Ascending aorta (tissue), 2 donors: Measurements from ENCODE around the gene GREM2. TPM values are rescaled to one million over a fixed set of nuclear protein-coding genes. Genes with fewer than 3 reads are reported as not detected.

Experiments used
- DNase-seq, 2 donors: peaks; one replicate each; pipeline ENCODE4 v3.0.0-alpha.2; 2019; ENCODE audit warnings: low spot score in 2 of 2
- H3K27ac ChIP-seq, 2 donors: fragments of 200-600 bp; sonication (generic); one replicate each; pipeline ENCODE4 v1.5.1; 2016 to 2017; ENCODE audit warnings: mild to moderate bottlenecking in 1 of 2
- H3K27me3 ChIP-seq: fragments of 200-600 bp; sonication (generic); one replicate; pipeline ENCODE4 v1.5.1; 2017
- H3K36me3 ChIP-seq, 2 donors: fragments of 200-600 bp; sonication (generic); one replicate each; pipeline ENCODE4 v1.5.1; 2016
- H3K4me1 ChIP-seq, 2 donors: fragments of 200-600 bp; sonication (generic); one replicate each; pipeline ENCODE4 v1.5.1; 2016 to 2017; ENCODE audit warnings: mild to moderate bottlenecking in 1 of 2
- H3K4me3 ChIP-seq, 2 donors: fragments of 200-600 bp; sonication (generic); one replicate each; pipeline ENCODE4 v1.5.1; 2016 to 2017; ENCODE audit warnings: mild to moderate bottlenecking in 1 of 2
- H3K9me3 ChIP-seq, 2 donors: fragments of 200-600 bp; sonication (generic); one replicate each; pipeline ENCODE4 v1.5.1; 2016
- intact Hi-C: fragments of 100-400 bp; cut with DNase I; formaldehyde crosslinking; loops from one replicate; pipeline ENCODE4 v1.15.1; 2023
- total RNA-seq: library from RNA; depleted of rRNA; stranded (reverse); fragments of >200 nt; gene quantifications from one replicate; pipeline ENCODE4 v1.1.0, GENCODE V29; 2016
- TF ChIP-seq, protein P1 (sequence below), 3 experiments: fragments of 200-600 bp in 2 of 3; fragments of 450-650 bp in 1 of 3; sonication (generic) in 2 of 3; IDR thresholded peaks; one replicate each; pipeline ENCODE4 v1.5.1; 2016 to 2019; ENCODE audit warnings: antibody characterized with exemption in 3 of 3, mild to moderate bottlenecking in 1 of 3, moderate library complexity in 1 of 3

The GREM2 gene
- total RNA-seq, 1 donor from 2014 or later: not detected

DNA sequence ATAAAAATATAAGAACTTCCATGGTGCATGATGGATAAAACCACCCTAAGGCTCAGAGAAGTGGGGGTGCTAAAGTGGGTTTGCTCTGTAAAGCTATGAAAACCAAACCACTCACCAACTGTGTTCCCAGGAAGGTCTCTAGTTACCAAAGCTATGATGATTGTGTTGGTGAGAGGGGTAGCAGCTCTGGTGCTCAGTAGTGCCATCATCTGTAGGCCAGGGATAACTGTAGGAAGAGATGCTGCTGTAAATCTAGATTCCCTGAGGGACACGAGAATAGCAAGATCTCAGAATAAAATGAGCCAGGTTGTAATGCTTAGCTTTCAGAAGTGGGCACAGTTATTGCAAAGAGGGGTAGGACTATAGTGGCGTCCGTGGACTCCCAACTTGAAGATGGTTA is 124.5 kb downstream of the GREM2 start:
- Histone ChIP-seq H3K27ac (no peak overlapping the region), H3K4me1 (no peaks in the 10 kb centered on the region), H3K27me3 (no peaks in the 10 kb centered on the region), H3K4me3 (no peak overlapping the region), H3K9me3 (no peaks in the 10 kb centered on the region), H3K36me3 (no peaks in the 10 kb centered on the region)
- intact Hi-C loops: no loop called here
- TF ChIP-seq, protein P1, sequence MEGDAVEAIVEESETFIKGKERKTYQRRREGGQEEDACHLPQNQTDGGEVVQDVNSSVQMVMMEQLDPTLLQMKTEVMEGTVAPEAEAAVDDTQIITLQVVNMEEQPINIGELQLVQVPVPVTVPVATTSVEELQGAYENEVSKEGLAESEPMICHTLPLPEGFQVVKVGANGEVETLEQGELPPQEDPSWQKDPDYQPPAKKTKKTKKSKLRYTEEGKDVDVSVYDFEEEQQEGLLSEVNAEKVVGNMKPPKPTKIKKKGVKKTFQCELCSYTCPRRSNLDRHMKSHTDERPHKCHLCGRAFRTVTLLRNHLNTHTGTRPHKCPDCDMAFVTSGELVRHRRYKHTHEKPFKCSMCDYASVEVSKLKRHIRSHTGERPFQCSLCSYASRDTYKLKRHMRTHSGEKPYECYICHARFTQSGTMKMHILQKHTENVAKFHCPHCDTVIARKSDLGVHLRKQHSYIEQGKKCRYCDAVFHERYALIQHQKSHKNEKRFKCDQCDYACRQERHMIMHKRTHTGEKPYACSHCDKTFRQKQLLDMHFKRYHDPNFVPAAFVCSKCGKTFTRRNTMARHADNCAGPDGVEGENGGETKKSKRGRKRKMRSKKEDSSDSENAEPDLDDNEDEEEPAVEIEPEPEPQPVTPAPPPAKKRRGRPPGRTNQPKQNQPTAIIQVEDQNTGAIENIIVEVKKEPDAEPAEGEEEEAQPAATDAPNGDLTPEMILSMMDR (IDR thresholded peaks at IDR 0.05): no peak
- DNase-seq: no peak

DNA sequence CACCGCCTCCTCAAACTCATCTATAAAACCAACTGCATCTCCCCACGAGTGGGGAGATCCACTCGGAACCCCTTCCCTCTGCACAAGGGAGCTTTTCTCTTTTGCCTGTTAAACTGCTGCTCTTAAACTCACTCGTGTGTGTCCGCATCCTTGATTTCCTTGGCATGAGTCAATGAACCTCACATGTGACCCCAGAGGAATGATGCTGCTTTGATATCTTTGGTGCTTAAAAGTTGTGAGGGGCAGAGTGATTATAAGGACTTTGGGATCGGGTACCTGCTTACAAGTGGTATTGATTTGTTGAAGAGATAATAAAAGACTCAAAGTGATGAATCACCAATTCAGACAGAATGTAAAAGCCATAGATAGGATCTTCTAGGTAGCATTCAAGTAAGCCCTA is 125.3 kb downstream of the GREM2 start:
- Histone ChIP-seq H3K4me3 (no peak overlapping the region), H3K27me3 (no peaks in the 10 kb centered on the region), H3K36me3 (no peaks in the 10 kb centered on the region), H3K27ac (no peak overlapping the region), H3K4me1 (no peaks in the 10 kb centered on the region), H3K9me3 (no peaks in the 10 kb centered on the region)
- TF ChIP-seq, protein P1 (IDR thresholded peaks at IDR 0.05): no peak
- intact Hi-C loops: no loop called here
- no peak for DNase-seq

GRCh38 chr1:240484804-240485443 is 127.0 kb downstream of the GREM2 start:
- Histone ChIP-seq H3K27ac (no peak overlapping the region), H3K9me3 (no peaks in the 10 kb centered on the region), H3K27me3 (no peaks in the 10 kb centered on the region), H3K36me3 (no peaks in the 10 kb centered on the region), H3K4me1 (no peaks in the 10 kb centered on the region), H3K4me3 (no peak overlapping the region)
- TF ChIP-seq, protein P1 (IDR thresholded peaks at IDR 0.05): no peak
- intact Hi-C loops: no loop called here
- no peak for DNase-seq

DNA sequence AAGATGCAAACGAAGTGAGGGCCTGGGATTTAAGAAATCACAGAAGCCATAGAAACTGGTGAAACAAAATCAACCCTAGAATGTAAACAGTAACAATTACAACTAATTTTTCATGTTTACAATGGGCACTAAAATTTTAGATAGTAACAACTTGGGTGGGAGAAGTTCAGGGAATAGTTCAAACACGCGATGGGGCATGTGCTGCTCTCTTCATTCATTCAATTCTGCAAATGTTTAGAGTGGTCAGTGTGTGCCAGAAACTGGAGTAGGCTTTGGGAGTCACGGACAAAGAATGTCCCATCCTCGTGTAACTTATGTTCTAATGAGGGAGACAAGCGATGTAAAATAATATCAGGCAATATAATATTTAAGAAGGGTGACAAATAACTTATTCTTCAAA is 133.4 kb downstream of the GREM2 start:
- no peak overlapping the region for H3K4me3 ChIP-seq
- TF ChIP-seq, protein P1 (IDR thresholded peaks at IDR 0.05): no peak
- no peak overlapping the region for H3K27ac ChIP-seq
- no peaks in the 10 kb centered on the region for H3K27me3 ChIP-seq
- H3K9me3 ChIP-seq: no peaks in the 10 kb centered on the region
- intact Hi-C loops: no loop called here
- no peak for DNase-seq
- H3K4me1 ChIP-seq: no peaks in the 10 kb centered on the region
- H3K36me3 ChIP-seq: no peaks in the 10 kb centered on the region

DNA sequence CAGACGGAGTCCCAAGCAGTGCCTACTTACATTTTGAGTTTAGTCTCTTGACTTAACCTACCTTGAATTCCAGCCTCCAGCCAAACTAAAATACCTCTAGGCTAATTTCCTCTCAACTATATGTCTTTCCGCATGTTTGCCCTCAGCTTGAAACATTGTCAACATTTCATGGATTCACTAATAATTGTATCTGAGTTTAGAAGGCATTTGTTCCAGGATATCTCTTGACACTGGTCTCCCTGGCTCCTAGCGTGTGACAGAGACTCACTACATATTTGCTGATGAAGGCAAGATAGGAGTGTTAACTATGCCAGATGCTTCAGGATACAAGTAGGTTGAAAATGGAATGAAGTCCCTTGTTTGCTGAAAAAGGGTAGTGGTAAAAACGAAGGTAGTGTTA is 136.1 kb downstream of the GREM2 start:
- no peaks in the 10 kb centered on the region for H3K27me3 ChIP-seq
- no peak for DNase-seq
- no peak overlapping the region for H3K4me3 ChIP-seq
- H3K36me3 ChIP-seq: no peaks in the 10 kb centered on the region
- H3K27ac ChIP-seq: no peak overlapping the region
- TF ChIP-seq, protein P1 (IDR thresholded peaks at IDR 0.05): no peak
- intact Hi-C loops: no loop called here
- no peaks in the 10 kb centered on the region for H3K9me3 ChIP-seq
- no peaks in the 10 kb centered on the region for H3K4me1 ChIP-seq

DNA sequence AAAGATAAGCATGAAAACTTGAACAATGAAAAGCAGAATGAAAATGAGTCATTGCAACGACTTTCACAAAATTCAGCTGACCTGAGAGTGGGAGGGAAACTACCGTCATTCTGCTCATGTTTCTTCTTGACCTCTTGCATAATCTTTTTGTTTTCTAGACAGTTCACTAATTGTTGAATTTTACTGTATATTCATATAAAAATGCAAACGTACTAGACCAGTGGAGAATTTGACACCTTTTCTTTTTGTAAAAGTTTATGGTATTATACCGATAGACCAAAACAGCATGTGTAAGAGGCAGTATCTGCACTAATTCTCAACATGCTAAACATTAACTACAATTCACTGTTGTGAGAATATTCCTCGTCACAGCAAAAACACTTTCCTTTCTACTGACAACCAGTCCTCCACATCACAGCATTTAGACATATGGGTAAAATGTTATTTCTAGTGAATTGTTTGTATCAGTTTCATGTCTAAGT is 137.8 kb downstream of the GREM2 start:
- no peaks in the 10 kb centered on the region for H3K4me1 ChIP-seq
- no peak for DNase-seq
- intact Hi-C loops: no loop called here
- no peak overlapping the region for H3K27ac ChIP-seq
- H3K9me3 ChIP-seq: no peaks in the 10 kb centered on the region
- no peaks in the 10 kb centered on the region for H3K27me3 ChIP-seq
- H3K4me3 ChIP-seq: no peak overlapping the region
- TF ChIP-seq, protein P1 (IDR thresholded peaks at IDR 0.05): no peak
- H3K36me3 ChIP-seq: no peaks in the 10 kb centered on the region
